ENCODE measurements around the gene SHH. TPM values are rescaled to one million over a fixed set of nuclear protein-coding genes. Genes with fewer than 3 reads are reported as not detected.

Gene SHH
- total RNA-seq, 1 experiment from 2014 or later, result 4.7 TPM

DNA sequence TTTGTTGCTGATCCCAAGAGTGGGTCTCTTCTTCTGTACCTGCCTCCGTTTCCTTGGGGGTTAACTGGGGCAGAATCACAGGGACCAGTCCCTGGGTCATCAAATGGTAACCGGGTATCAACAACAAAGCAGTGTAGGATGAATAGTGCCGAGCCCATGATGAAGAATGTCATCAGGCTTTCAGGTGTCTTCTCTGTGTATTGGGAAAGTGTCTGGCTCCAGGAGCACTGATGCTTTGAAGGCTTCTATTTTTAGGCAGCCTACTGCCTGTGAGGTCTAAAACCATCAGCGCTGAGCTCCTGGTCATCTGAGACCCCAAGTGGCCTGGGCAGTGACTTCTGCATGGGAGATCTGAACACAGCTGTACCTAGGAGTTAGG lies 48.2 kb upstream of the SHH start:
- no peak for DNase-seq
- Mint-ChIP-seq H3K4me3 (ENCODE audit: unreplicated experiment) (no peak overlapping the region), H3K27ac (ENCODE audit: unreplicated experiment) (no peak overlapping the region), H3K9me3 (ENCODE audit: unreplicated experiment) (no peaks in the 10 kb centered on the region), H3K36me3 (ENCODE audit: insufficient read depth, unreplicated experiment) (no peaks in the 10 kb centered on the region), H3K27me3 (ENCODE audit: insufficient read depth, unreplicated experiment) (no peaks in the 10 kb centered on the region), H3K4me1 (ENCODE audit: low read depth, unreplicated experiment) (peaks cover 6% of the 10 kb centered on the region)
- ChIA-PET CTCF (no interaction called here), POLR2A (no interaction called here)
- intact Hi-C loops (cut with micrococcal nuclease; ENCODE audit: unreplicated experiment), result no loop called here
- Histone ChIP-seq H3K4me1 (no peaks in the 10 kb centered on the region), H3K4me3 (ENCODE audit: low read depth, low read length) (no peak overlapping the region), H3K27me3 (replicated peaks; ENCODE audit: control insufficient read depth, insufficient read depth, low read length) (no peaks in the 10 kb centered on the region), H3K36me3 (ENCODE audit: control insufficient read depth, insufficient read depth, low read length) (no peaks in the 10 kb centered on the region), H3K9me3 (no peaks in the 10 kb centered on the region)
- no TSS peak for BruUV-seq (replicated peaks)
- TF ChIP-seq, protein P1, sequence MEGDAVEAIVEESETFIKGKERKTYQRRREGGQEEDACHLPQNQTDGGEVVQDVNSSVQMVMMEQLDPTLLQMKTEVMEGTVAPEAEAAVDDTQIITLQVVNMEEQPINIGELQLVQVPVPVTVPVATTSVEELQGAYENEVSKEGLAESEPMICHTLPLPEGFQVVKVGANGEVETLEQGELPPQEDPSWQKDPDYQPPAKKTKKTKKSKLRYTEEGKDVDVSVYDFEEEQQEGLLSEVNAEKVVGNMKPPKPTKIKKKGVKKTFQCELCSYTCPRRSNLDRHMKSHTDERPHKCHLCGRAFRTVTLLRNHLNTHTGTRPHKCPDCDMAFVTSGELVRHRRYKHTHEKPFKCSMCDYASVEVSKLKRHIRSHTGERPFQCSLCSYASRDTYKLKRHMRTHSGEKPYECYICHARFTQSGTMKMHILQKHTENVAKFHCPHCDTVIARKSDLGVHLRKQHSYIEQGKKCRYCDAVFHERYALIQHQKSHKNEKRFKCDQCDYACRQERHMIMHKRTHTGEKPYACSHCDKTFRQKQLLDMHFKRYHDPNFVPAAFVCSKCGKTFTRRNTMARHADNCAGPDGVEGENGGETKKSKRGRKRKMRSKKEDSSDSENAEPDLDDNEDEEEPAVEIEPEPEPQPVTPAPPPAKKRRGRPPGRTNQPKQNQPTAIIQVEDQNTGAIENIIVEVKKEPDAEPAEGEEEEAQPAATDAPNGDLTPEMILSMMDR (IDR thresholded peaks at IDR 0.05; ENCODE audit: insufficient read depth in 1 of 2, low read depth in 1 of 2, low read length in 1 of 2, severe bottlenecking in 1 of 2, unreplicated experiment in 1 of 2), result no peak

GRCh38 chr7:155858521-155859061 lies 46.3 kb upstream of the SHH start:
- TF ChIP-seq, protein P1 (IDR thresholded peaks at IDR 0.05; ENCODE audit: insufficient read depth in 1 of 2, low read depth in 1 of 2, low read length in 1 of 2, severe bottlenecking in 1 of 2, unreplicated experiment in 1 of 2), result no peak
- no peaks in the 10 kb centered on the region for H3K27me3 ChIP-seq (replicated peaks; ENCODE audit: control insufficient read depth, insufficient read depth, low read length)
- intact Hi-C loops (cut with micrococcal nuclease; ENCODE audit: unreplicated experiment), result no loop called here
- no peaks in the 10 kb centered on the region for H3K27me3 Mint-ChIP-seq (ENCODE audit: insufficient read depth, unreplicated experiment)
- no peaks in the 10 kb centered on the region for H3K4me1 ChIP-seq
- no peaks in the 10 kb centered on the region for H3K36me3 Mint-ChIP-seq (ENCODE audit: insufficient read depth, unreplicated experiment)
- H3K4me1 Mint-ChIP-seq (ENCODE audit: low read depth, unreplicated experiment), result peaks cover 6% of the 10 kb centered on the region
- ChIA-PET POLR2A (no interaction called here), CTCF (no interaction called here)
- no peaks in the 10 kb centered on the region for H3K36me3 ChIP-seq (ENCODE audit: control insufficient read depth, insufficient read depth, low read length)
- no peak overlapping the region for H3K4me3 Mint-ChIP-seq (ENCODE audit: unreplicated experiment)
- no peak for DNase-seq
- no peak overlapping the region for H3K27ac Mint-ChIP-seq (ENCODE audit: unreplicated experiment)
- H3K9me3 Mint-ChIP-seq (ENCODE audit: unreplicated experiment), result no peaks in the 10 kb centered on the region
- no peak overlapping the region for H3K4me3 ChIP-seq (ENCODE audit: low read depth, low read length)
- H3K9me3 ChIP-seq, result no peaks in the 10 kb centered on the region
- BruUV-seq (replicated peaks), result no TSS peak

- BruUV-seq (replicated peaks), result no TSS peak
- intact Hi-C loops (cut with micrococcal nuclease; ENCODE audit: unreplicated experiment), result no loop called here
These were observed 44.9 kb upstream of the SHH start for GRCh38 chr7:155857141-155857540.

More at GRCh38 chr7:155857141-155857540, 44.9 kb upstream of the SHH start:
- H3K4me3 Mint-ChIP-seq (ENCODE audit: unreplicated experiment), result no peak overlapping the region
- H3K4me3 ChIP-seq (ENCODE audit: low read depth, low read length), result no peak overlapping the region
- TF ChIP-seq, protein P1 (IDR thresholded peaks at IDR 0.05; ENCODE audit: insufficient read depth in 1 of 2, low read depth in 1 of 2, low read length in 1 of 2, severe bottlenecking in 1 of 2, unreplicated experiment in 1 of 2), result no peak
- no peaks in the 10 kb centered on the region for H3K27me3 Mint-ChIP-seq (ENCODE audit: insufficient read depth, unreplicated experiment)
- H3K27me3 ChIP-seq (replicated peaks; ENCODE audit: control insufficient read depth, insufficient read depth, low read length), result no peaks in the 10 kb centered on the region
- no peaks in the 10 kb centered on the region for H3K4me1 ChIP-seq
- H3K36me3 Mint-ChIP-seq (ENCODE audit: insufficient read depth, unreplicated experiment), result no peaks in the 10 kb centered on the region
- no peaks in the 10 kb centered on the region for H3K9me3 Mint-ChIP-seq (ENCODE audit: unreplicated experiment)
- H3K4me1 Mint-ChIP-seq (ENCODE audit: low read depth, unreplicated experiment), result peaks cover 6% of the 10 kb centered on the region
- no peaks in the 10 kb centered on the region for H3K9me3 ChIP-seq
- H3K36me3 ChIP-seq (ENCODE audit: control insufficient read depth, insufficient read depth, low read length), result no peaks in the 10 kb centered on the region
- POLR2A ChIA-PET, result no interaction called here
- no peak for DNase-seq
- no peak overlapping the region for H3K27ac Mint-ChIP-seq (ENCODE audit: unreplicated experiment)
- CTCF ChIA-PET, result no interaction called here
